ENCODE measurements around the gene CDHR3.
"Not testable (repeated sequence)": the region's sequence is repeated elsewhere in the genome, so short reads cannot be mapped to it uniquely, and the experiment has no call there.

CDHR3 gene

DNA sequence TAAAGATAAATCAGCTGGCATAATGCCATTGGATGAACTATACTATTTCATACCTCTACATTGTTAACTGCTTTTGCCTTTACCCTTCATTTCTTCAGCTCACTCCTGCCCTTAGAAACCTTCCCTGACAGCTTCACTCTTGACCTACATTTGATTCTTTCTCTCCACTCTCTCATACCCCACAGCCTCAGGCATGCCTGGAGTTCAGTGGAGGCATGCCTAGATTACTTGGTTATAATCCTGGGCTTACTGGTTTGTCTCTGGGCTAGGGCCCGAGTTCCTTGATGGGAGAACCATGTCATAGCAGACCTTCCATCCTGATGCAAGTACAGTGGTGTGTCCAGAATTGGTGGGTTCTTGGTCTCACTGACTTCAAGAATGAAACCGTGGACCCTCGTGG, 8.4 kb upstream of the CDHR3 start:
- no peak overlapping the region for H3K4me3 ChIP-seq (ENCODE audit: low read depth, low read length)
- TF ChIP-seq, protein P1, sequence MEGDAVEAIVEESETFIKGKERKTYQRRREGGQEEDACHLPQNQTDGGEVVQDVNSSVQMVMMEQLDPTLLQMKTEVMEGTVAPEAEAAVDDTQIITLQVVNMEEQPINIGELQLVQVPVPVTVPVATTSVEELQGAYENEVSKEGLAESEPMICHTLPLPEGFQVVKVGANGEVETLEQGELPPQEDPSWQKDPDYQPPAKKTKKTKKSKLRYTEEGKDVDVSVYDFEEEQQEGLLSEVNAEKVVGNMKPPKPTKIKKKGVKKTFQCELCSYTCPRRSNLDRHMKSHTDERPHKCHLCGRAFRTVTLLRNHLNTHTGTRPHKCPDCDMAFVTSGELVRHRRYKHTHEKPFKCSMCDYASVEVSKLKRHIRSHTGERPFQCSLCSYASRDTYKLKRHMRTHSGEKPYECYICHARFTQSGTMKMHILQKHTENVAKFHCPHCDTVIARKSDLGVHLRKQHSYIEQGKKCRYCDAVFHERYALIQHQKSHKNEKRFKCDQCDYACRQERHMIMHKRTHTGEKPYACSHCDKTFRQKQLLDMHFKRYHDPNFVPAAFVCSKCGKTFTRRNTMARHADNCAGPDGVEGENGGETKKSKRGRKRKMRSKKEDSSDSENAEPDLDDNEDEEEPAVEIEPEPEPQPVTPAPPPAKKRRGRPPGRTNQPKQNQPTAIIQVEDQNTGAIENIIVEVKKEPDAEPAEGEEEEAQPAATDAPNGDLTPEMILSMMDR (IDR thresholded peaks at IDR 0.05; ENCODE audit: low read depth, low read length): no peak
- no peak for DNase-seq (ENCODE audit: low read depth, low spot score)
- in situ Hi-C loops (cut with HindIII; ENCODE audit: low sequenced_read_pairs): no loop called here

DNA sequence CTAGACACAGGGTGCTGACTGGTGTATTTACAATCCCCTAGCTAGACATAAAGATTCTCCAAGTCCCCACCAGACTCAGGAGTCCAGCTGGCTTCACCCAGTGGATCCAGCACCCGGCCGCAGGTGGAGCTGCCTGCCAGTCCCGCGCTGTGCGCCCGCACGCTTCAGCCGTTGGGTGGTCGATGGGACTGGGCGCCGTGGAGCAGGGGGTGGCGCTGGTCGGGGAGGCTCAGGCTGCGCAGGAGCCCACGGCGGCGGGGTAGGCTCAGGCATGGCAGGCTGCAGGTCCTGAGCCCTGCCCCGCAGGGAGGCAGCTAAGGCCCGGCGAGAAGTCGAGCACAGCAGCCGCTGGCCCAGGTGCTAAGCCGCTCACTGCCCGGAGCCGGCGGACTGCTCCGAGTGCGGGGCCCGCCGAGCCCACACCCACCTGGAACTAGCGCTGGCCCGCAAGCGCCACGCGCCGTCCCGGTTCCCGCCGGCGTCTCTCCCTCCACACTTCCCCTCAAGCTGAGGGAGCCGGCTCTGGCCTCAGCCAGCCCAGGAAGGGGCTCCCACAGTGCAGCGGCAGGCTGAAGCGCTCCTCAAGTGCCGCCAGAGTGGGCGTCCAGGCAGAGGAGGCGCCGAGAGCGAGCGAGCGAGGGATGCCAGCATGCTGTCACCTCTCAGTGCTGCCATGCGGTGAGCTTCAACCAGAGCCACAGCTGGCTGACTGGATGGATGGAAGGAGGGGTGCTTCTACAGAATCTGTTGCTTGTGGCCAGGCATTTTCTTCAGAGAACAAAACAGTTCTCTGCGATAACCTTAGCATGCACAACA, 7.2 kb upstream of the CDHR3 start:
- in situ Hi-C loops (cut with HindIII; ENCODE audit: low sequenced_read_pairs); DNase-seq (ENCODE audit: low read depth, low spot score); H3K4me3 ChIP-seq (ENCODE audit: low read depth, low read length): not testable (repeated sequence)

DNA sequence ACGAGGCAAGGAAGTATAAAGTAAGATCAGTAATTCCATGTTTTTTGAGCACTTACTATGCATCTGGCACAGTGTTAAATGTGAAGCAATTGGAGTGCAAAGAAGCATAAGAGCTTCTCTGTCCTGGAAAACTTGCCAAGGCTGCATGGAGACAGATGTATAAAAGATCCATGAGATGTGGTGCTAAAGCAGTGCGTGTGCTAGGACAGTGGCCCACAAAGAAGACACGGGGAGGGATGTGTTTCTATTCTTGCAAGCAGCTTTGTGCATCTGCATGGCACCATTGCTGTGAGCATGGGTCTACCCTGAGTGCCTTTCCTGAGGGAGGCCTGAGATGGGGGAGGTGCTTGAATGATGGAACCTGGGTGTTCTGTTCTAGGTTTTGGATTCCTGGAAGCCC, 5.1 kb upstream of the CDHR3 start:
- TF ChIP-seq, protein P1 (IDR thresholded peaks at IDR 0.05; ENCODE audit: low read depth, low read length): no peak
- H3K4me3 ChIP-seq (ENCODE audit: low read depth, low read length): no peak overlapping the region
- DNase-seq (ENCODE audit: low read depth, low spot score): no peak
- in situ Hi-C loops (cut with HindIII; ENCODE audit: low sequenced_read_pairs): no loop called here

DNA sequence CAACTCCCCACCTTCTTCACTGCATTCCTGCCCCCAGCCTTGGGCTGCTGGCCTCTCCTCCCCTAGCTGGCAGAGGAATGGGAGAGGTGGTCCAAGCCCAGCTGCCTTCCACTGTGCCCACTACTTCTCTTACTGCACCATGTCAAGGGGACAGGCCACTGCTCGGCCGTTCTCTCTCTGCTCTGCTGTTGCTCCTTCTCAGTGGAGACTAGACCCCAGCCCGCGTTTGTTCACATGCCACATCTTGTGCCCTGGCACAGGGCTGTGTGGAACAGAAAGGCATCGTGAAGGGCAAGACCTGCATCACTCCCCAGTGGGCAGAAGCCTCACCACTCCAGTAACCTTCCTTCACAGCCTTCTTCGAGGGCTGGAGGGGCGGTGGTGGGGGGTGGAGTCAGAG, 711 bp upstream of the CDHR3 start:
- DNase-seq (ENCODE audit: low read depth, low spot score): no peak
- TF ChIP-seq, protein P1 (IDR thresholded peaks at IDR 0.05; ENCODE audit: low read depth, low read length): no peak
- in situ Hi-C loops (cut with HindIII; ENCODE audit: low sequenced_read_pairs): no loop called here
- H3K4me3 ChIP-seq (ENCODE audit: low read depth, low read length): no peak overlapping the region

DNA sequence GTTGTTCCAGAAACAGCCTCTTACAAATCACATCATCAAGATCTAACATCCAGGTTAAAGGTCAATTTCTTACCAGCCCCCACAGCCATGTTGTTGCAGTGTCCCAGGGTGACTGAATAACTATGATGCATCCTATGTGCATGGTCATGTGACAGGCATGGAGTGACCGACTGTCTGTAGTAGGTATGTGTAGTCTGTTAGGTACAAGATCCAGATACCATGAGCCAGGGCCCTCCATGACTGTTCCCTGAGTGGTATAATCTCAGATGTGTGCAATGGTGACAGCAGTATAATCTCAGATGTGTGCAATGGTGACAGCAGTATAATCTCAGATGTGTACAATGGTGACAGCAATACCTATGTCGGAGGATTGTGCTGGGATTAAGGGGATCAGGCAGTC, 8.8 kb downstream of the CDHR3 start:
- no peak for DNase-seq (ENCODE audit: low read depth, low spot score)

DNA sequence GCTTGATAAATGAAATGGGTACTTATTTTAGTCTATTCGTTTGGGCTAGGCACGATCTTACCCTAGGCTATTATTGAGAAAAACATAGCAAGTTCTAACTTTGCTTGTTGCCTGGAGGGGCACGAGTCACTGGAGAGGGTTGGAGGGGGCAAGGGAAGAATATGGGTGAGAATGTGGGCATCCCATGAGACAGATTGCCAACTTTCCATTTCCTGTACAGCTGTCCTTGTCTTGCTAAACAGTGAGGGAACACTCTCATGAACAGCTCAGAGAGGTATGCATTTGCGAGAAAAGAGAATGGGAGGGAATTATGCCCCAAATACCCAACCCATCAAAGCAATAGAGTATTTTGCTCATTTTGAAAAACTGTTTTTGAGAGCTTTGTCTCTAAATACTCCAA, 9.2 kb downstream of the CDHR3 start:
- in situ Hi-C loops (cut with HindIII; ENCODE audit: low sequenced_read_pairs): no loop called here
- DNase-seq (ENCODE audit: low read depth, low spot score): no peak
- TF ChIP-seq, protein P1 (IDR thresholded peaks at IDR 0.05; ENCODE audit: low read depth, low read length): no peak
- no peak overlapping the region for H3K4me3 ChIP-seq (ENCODE audit: low read depth, low read length)

More for the DNA sequence above, 8.8 kb downstream of the CDHR3 start:
- H3K4me3 ChIP-seq (ENCODE audit: low read depth, low read length): no peak overlapping the region
- in situ Hi-C loops (cut with HindIII; ENCODE audit: low sequenced_read_pairs): no loop called here
- TF ChIP-seq, protein P1 (IDR thresholded peaks at IDR 0.05; ENCODE audit: low read depth, low read length): no peak

DNA sequence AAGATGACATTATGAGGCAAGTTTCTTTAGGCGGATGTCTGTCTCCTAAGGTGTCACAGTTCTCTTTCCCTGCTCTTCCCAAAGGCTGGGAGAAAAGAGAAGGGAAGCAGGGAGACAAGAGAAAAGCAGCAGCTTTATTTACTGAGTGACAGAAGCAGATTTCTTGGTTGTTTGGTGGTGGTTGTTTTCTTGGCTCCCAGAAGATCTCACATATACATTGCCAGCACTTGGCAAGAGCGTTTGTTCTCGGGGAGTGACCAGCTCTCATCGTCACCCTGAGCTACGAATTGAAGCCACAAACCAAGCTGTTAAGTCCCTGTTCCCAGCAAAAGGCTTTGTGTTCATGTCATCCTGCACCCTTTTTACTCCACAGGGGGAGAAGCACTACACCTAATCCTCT, 11.4 kb downstream of the CDHR3 start:
- H3K4me3 ChIP-seq (ENCODE audit: low read depth, low read length): no peak overlapping the region
- in situ Hi-C loops (cut with HindIII; ENCODE audit: low sequenced_read_pairs): no loop called here
- TF ChIP-seq, protein P1 (IDR thresholded peaks at IDR 0.05; ENCODE audit: low read depth, low read length): no peak
- DNase-seq (ENCODE audit: low read depth, low spot score): no peak
